ENCODE measurements around the gene KBTBD2. TPM values are rescaled to one million over a fixed set of nuclear protein-coding genes. Genes with fewer than 3 reads are reported as not detected.
A peak's percentile ranks its signal among the peaks of the same experiment; 100 is the strongest.

The KBTBD2 gene
- total RNA-seq, 1 experiment from 2014 or later = 16.3 TPM

- Histone ChIP-seq H3K36me3 (ENCODE audit: low read depth, low read length) (no peaks in the 10 kb centered on the region), H3F3A (ENCODE audit: low read length, unreplicated experiment) (no peaks in the 10 kb centered on the region), H3K79me2 (ENCODE audit: low read length) (peaks cover 58% of the 10 kb centered on the region), H3K27ac (ENCODE audit: low read length) (peak overlapping the region; percentile 19), H3K4me3 (ENCODE audit: low read length) (peak overlapping the region; percentile 98), H3K9ac (ENCODE audit: low read length) (peak overlapping the region; percentile 81), H3K27me3 (ENCODE audit: low read length) (no peaks in the 10 kb centered on the region), H3K9me3 (ENCODE audit: low read length) (no peaks in the 10 kb centered on the region), H4K20me1 (ENCODE audit: low read length) (peaks cover 26% of the 10 kb centered on the region), H2AFZ (ENCODE audit: low read length) (peak overlapping the region; percentile 68), H3K4me1 (ENCODE audit: insufficient read depth, low read length) (peaks cover 13% of the 10 kb centered on the region), H3K4me2 (ENCODE audit: low read length) (peak overlapping the region; percentile 93), H3K9me2 (replicated peaks; ENCODE audit: low read length) (no peaks in the 10 kb centered on the region)
- peak; percentile 14 for ATAC-seq
- intact Hi-C loops (cut with micrococcal nuclease) = loop anchor here (2.0 to 5.0 kb wide), 5 partner anchors 88 to 398 kb away; partner anchors contain the start of genes LSM5, NT5C3A and RP9
- ChIA-PET POLR2A (ENCODE audit: unreplicated experiment) (interaction anchor here (0.7 to 0.8 kb wide), 3 partner anchors 67 to 903 kb away, joined by 3 to 7 read pairs (median 6); partner anchors contain the start of gene FKBP9), CTCF (no interaction called here)
- BruUV-seq (replicated peaks) = TSS peak; percentile 57
- no peak for TF ChIP-seq EZH2phosphoT487 (IDR thresholded peaks at IDR 0.05; ENCODE audit: borderline replicate concordance, low read length)
- TF ChIP-seq, protein P1, sequence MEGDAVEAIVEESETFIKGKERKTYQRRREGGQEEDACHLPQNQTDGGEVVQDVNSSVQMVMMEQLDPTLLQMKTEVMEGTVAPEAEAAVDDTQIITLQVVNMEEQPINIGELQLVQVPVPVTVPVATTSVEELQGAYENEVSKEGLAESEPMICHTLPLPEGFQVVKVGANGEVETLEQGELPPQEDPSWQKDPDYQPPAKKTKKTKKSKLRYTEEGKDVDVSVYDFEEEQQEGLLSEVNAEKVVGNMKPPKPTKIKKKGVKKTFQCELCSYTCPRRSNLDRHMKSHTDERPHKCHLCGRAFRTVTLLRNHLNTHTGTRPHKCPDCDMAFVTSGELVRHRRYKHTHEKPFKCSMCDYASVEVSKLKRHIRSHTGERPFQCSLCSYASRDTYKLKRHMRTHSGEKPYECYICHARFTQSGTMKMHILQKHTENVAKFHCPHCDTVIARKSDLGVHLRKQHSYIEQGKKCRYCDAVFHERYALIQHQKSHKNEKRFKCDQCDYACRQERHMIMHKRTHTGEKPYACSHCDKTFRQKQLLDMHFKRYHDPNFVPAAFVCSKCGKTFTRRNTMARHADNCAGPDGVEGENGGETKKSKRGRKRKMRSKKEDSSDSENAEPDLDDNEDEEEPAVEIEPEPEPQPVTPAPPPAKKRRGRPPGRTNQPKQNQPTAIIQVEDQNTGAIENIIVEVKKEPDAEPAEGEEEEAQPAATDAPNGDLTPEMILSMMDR (conservative IDR thresholded peaks at IDR 0.05; ENCODE audit: low read depth, low read length) = no peak
- TF ChIP-seq EZH2 (IDR thresholded peaks at IDR 0.05; ENCODE audit: low read length, unreplicated experiment) = no peak
- DNase-seq = peak; percentile 27
Measured at GRCh38 chr7:32890010-32890792, 1.4 kb downstream of the KBTBD2 start.

DNA sequence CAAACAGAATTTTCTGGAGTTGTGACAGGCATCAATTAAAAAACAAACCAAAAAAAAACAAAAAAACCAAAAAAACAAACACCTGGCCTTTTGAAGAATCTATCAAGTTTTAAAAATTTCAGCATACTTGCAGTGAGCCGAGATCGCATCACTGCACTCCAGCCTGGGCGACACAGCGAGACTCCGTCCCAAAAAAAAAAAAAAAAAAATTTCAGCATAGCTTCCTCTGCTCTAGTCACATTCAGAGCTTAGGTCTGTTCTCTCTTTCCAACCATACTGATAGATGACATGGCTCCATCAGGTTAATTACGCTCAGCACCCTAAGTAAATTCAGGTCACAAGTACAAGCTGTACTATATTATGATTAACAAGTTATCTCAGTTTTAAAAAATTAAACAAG lies 3.1 kb downstream of the KBTBD2 start:
- Histone ChIP-seq H3K79me2 (ENCODE audit: low read length) (peaks cover 73% of the 10 kb centered on the region), H3K4me1 (ENCODE audit: insufficient read depth, low read length) (peaks cover 13% of the 10 kb centered on the region), H3K36me3 (ENCODE audit: low read depth, low read length) (no peaks in the 10 kb centered on the region), H3K27ac (ENCODE audit: low read length) (no peak overlapping the region), H3K9me2 (replicated peaks; ENCODE audit: low read length) (no peaks in the 10 kb centered on the region), H3K27me3 (ENCODE audit: low read length) (no peaks in the 10 kb centered on the region), H3F3A (ENCODE audit: low read length, unreplicated experiment) (no peaks in the 10 kb centered on the region), H3K9me3 (ENCODE audit: low read length) (no peaks in the 10 kb centered on the region), H2AFZ (ENCODE audit: low read length) (no peak overlapping the region), H3K4me3 (ENCODE audit: low read length) (no peak overlapping the region), H3K4me2 (ENCODE audit: low read length) (no peak overlapping the region), H4K20me1 (ENCODE audit: low read length) (peaks cover 26% of the 10 kb centered on the region), H3K9ac (ENCODE audit: low read length) (no peak overlapping the region)
- ChIA-PET CTCF (no interaction called here), POLR2A (ENCODE audit: unreplicated experiment) (no interaction called here)
- no TSS peak for BruUV-seq (replicated peaks)
- DNase-seq (no peak), ATAC-seq (no peak)
- TF ChIP-seq EZH2 (IDR thresholded peaks at IDR 0.05; ENCODE audit: low read length, unreplicated experiment) (no peak), EZH2phosphoT487 (IDR thresholded peaks at IDR 0.05; ENCODE audit: borderline replicate concordance, low read length) (no peak)
- TF ChIP-seq, protein P1 (conservative IDR thresholded peaks at IDR 0.05; ENCODE audit: low read depth, low read length) = no peak
- intact Hi-C loops (cut with micrococcal nuclease) = no loop called here

DNA sequence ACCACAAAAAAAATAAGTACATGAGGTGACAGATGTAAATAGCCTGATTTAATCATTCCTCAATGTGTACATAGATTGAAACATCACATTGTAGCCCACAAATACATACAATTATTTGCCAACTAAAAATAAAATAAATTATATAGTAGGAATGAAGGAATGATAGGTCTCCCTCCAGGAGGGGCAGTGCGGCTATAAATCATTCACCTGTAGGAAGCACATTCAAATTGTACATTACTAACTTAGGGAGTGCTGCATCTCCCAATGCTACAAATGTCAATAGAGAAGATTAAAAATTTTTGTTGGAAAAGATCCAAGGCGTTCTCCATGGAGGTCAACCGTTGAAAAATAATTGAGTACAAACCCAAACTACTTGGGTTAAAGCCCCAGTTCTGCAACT lies 4.2 kb downstream of the KBTBD2 start:
- ATAC-seq (no peak), DNase-seq (no peak)
- ChIA-PET POLR2A (ENCODE audit: unreplicated experiment) (no interaction called here), CTCF (no interaction called here)
- Histone ChIP-seq H4K20me1 (ENCODE audit: low read length) (peaks cover 28% of the 10 kb centered on the region), H3K9ac (ENCODE audit: low read length) (no peak overlapping the region), H2AFZ (ENCODE audit: low read length) (no peak overlapping the region), H3K9me2 (replicated peaks; ENCODE audit: low read length) (no peaks in the 10 kb centered on the region), H3K4me1 (ENCODE audit: insufficient read depth, low read length) (peaks cover 6% of the 10 kb centered on the region; the same call in 1 of the 2 replicates), H3F3A (ENCODE audit: low read length, unreplicated experiment) (no peaks in the 10 kb centered on the region), H3K27ac (ENCODE audit: low read length) (no peak overlapping the region), H3K9me3 (ENCODE audit: low read length) (no peaks in the 10 kb centered on the region), H3K27me3 (ENCODE audit: low read length) (no peaks in the 10 kb centered on the region), H3K79me2 (ENCODE audit: low read length) (peaks cover 85% of the 10 kb centered on the region), H3K36me3 (ENCODE audit: low read depth, low read length) (no peaks in the 10 kb centered on the region), H3K4me2 (ENCODE audit: low read length) (no peak overlapping the region), H3K4me3 (ENCODE audit: low read length) (no peak overlapping the region)
- TF ChIP-seq, protein P1 (conservative IDR thresholded peaks at IDR 0.05; ENCODE audit: low read depth, low read length) = no peak
- TF ChIP-seq EZH2phosphoT487 (IDR thresholded peaks at IDR 0.05; ENCODE audit: borderline replicate concordance, low read length) (no peak), EZH2 (IDR thresholded peaks at IDR 0.05; ENCODE audit: low read length, unreplicated experiment) (no peak)
- no TSS peak for BruUV-seq (replicated peaks)
- intact Hi-C loops (cut with micrococcal nuclease) = no loop called here
